DOHH2 (cell line): ENCODE measurements around the gene BCAP29.

Source experiments
- EZH2phosphoT487 ChIP-seq: fragments of 200-600 bp; sonication (generic); IDR thresholded peaks from 2 replicates; pipeline ENCODE4 v1.6.1; 2017; ENCODE audit warnings: borderline replicate concordance, mild to moderate bottlenecking, antibody characterized with exemption, low read length, moderate library complexity, mixed read lengths
- TF ChIP-seq, protein P1 (sequence below): fragments of 200-600 bp; sonication (generic); IDR thresholded peaks from one replicate; pipeline ENCODE4 v1.5.1; 2014; ENCODE audit warnings: antibody characterized with exemption, mild to moderate bottlenecking, low read depth, low read length; ENCODE audit not compliant: poor library complexity, severe bottlenecking

DNA sequence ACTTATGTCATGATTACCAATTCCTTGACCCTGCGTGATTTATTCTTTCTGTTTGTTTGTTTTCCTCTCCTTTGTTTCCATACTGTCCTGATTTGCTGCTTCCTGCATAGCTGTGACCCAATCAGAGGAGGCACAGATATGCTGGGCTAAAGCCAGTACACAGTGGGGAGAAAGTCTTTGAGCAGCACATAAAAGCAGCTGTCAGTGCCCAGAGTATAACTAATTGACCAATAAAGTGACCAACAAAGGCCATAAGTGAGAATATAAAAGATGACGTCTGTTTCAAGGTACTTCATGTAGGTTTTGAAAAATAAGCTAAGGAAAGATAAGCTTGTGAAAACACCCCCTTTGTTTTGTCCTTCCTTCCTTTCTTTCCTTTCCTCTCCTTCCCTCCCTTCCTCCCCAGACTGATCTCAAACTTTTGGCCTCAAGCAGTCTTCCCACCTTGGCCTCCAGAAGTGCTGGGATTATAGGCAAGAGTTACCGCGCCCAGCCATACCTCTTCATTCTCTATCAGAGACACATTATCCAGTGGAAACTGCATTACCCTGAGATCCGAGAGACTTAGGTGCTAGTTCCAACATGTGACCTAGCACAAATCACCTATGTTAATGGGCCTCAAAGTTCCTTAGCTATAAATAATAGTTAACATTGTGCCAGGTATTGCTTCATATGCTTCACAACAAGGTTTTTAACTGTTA lies 17.0 kb downstream of the BCAP29 start:
- TF ChIP-seq, protein P1, sequence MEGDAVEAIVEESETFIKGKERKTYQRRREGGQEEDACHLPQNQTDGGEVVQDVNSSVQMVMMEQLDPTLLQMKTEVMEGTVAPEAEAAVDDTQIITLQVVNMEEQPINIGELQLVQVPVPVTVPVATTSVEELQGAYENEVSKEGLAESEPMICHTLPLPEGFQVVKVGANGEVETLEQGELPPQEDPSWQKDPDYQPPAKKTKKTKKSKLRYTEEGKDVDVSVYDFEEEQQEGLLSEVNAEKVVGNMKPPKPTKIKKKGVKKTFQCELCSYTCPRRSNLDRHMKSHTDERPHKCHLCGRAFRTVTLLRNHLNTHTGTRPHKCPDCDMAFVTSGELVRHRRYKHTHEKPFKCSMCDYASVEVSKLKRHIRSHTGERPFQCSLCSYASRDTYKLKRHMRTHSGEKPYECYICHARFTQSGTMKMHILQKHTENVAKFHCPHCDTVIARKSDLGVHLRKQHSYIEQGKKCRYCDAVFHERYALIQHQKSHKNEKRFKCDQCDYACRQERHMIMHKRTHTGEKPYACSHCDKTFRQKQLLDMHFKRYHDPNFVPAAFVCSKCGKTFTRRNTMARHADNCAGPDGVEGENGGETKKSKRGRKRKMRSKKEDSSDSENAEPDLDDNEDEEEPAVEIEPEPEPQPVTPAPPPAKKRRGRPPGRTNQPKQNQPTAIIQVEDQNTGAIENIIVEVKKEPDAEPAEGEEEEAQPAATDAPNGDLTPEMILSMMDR, result no peak
- TF ChIP-seq EZH2phosphoT487, result no peak
